Left ventricle myocardium inferior (tissue), 1 donor: ENCODE data around the gene NATD1. TPM values are rescaled to one million over a fixed set of nuclear protein-coding genes. Genes with fewer than 3 reads are reported as not detected.

Experiments
- DNase-seq: peaks from one replicate; pipeline ENCODE4 v3.0.0-alpha.2; 2020
- H3K27ac ChIP-seq: fragments of 200-600 bp; replicated peaks from 2 replicates; pipeline ENCODE4 v1.8.0; 2021
- H3K27me3 ChIP-seq: fragments of 200-600 bp; 2 replicates; pipeline ENCODE4 v1.8.0; 2021; ENCODE audit warnings: low read depth
- H3K36me3 ChIP-seq: fragments of 200-600 bp; 2 replicates; pipeline ENCODE4 v1.8.0; 2021
- H3K4me1 ChIP-seq: fragments of 200-600 bp; 2 replicates; pipeline ENCODE4 v1.8.0; 2021
- H3K4me3 ChIP-seq: fragments of 200-600 bp; 2 replicates; pipeline ENCODE4 v1.8.0; 2021; ENCODE audit warnings: mild to moderate bottlenecking, moderate library complexity
- H3K9me3 ChIP-seq: fragments of 200-600 bp; replicated peaks from 2 replicates; pipeline ENCODE4 v1.8.0; 2021
- intact Hi-C: fragments of 100-400 bp; cut with micrococcal nuclease; formaldehyde crosslinking; loops from one replicate; pipeline ENCODE4 v1.11.0; 2022
- total RNA-seq: library from RNA; stranded (reverse); fragmentation: NEBNext Ultra II Directional; extraction: Animal tissue kit (Norgen Biotek cat#: 25700); gene quantifications from one replicate; pipeline ENCODE4 v1.2.1, GENCODE V29; 2021
- TF ChIP-seq, protein P1 (sequence below): fragments of 200-600 bp; IDR thresholded peaks from 2 replicates; pipeline ENCODE4 v1.8.0; 2021; ENCODE audit warnings: antibody characterized with exemption, mild to moderate bottlenecking, borderline replicate concordance
- donor health status: DM: no; HTN: yes; CAD: no; lungs with severe emphysema.

Gene NATD1
- total RNA-seq, 1 donor from 2014 or later = 17.7 TPM

GRCh38 chr17:21217346-21217745 lies 35.9 kb downstream of the NATD1 start:
- Histone ChIP-seq H3K27me3 (no peaks in the 10 kb centered on the region), H3K9me3 (no peaks in the 10 kb centered on the region), H3K36me3 (peaks cover 4% of the 10 kb centered on the region), H3K4me1 (peaks cover 33% of the 10 kb centered on the region), H3K4me3 (no peak overlapping the region), H3K27ac (no peak overlapping the region)
- intact Hi-C loops = no loop called here
- TF ChIP-seq, protein P1, sequence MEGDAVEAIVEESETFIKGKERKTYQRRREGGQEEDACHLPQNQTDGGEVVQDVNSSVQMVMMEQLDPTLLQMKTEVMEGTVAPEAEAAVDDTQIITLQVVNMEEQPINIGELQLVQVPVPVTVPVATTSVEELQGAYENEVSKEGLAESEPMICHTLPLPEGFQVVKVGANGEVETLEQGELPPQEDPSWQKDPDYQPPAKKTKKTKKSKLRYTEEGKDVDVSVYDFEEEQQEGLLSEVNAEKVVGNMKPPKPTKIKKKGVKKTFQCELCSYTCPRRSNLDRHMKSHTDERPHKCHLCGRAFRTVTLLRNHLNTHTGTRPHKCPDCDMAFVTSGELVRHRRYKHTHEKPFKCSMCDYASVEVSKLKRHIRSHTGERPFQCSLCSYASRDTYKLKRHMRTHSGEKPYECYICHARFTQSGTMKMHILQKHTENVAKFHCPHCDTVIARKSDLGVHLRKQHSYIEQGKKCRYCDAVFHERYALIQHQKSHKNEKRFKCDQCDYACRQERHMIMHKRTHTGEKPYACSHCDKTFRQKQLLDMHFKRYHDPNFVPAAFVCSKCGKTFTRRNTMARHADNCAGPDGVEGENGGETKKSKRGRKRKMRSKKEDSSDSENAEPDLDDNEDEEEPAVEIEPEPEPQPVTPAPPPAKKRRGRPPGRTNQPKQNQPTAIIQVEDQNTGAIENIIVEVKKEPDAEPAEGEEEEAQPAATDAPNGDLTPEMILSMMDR = no peak
- DNase-seq = no peak

GRCh38 chr17:21215935-21216334 lies 37.3 kb downstream of the NATD1 start:
- Histone ChIP-seq H3K4me1 (peaks cover 47% of the 10 kb centered on the region), H3K27me3 (no peaks in the 10 kb centered on the region), H3K4me3 (no peak overlapping the region), H3K27ac (no peak overlapping the region), H3K36me3 (peaks cover 1% of the 10 kb centered on the region), H3K9me3 (no peaks in the 10 kb centered on the region)
- TF ChIP-seq, protein P1 = no peak
- DNase-seq = no peak
- intact Hi-C loops = no loop called here

DNA sequence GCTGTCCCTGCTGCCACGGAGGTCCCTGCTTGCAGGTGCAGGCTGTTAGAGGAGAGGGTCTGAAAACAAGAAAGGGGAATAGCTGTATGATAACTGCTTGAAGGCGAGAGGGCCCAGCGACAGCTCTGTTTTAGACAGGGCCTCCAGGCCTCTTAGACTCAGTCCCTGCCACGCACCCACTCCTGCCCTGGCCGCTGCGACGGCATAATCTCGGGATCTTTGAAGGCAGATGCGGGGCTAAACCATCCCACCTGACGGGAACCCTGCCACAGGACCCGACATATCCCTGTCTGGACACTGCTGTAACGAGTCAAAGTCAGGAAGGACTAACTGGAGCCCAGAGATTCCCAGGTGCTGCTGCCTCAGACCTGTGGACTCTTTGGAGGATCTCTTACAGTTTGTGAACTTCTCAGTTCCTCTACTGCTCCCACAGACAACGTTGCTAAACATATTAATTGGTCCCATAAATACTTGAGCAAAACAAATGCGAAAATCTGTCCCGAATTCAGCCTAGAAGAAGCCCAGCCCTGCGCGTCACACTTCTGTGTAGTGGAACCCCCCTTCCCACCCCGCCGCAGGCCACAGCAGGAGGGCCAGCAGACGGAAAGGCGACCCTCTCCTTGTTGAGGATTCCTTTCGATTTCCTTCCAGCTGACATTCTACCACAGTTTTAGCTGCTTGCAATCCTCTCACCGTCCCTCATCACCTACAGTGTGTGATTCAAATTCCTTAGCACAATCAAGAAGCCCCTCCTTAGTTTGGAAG lies 38.3 kb downstream of the NATD1 start:
- intact Hi-C loops = no loop called here
- H3K27ac ChIP-seq = peak overlapping the region; percentile 99
- no peaks in the 10 kb centered on the region for H3K27me3 ChIP-seq
- H3K4me3 ChIP-seq = peak overlapping the region; percentile 99
- TF ChIP-seq, protein P1 = no peak
- H3K36me3 ChIP-seq = peaks cover 11% of the 10 kb centered on the region
- H3K9me3 ChIP-seq = no peaks in the 10 kb centered on the region
- H3K4me1 ChIP-seq = peaks cover 57% of the 10 kb centered on the region
- no peak for DNase-seq

DNA sequence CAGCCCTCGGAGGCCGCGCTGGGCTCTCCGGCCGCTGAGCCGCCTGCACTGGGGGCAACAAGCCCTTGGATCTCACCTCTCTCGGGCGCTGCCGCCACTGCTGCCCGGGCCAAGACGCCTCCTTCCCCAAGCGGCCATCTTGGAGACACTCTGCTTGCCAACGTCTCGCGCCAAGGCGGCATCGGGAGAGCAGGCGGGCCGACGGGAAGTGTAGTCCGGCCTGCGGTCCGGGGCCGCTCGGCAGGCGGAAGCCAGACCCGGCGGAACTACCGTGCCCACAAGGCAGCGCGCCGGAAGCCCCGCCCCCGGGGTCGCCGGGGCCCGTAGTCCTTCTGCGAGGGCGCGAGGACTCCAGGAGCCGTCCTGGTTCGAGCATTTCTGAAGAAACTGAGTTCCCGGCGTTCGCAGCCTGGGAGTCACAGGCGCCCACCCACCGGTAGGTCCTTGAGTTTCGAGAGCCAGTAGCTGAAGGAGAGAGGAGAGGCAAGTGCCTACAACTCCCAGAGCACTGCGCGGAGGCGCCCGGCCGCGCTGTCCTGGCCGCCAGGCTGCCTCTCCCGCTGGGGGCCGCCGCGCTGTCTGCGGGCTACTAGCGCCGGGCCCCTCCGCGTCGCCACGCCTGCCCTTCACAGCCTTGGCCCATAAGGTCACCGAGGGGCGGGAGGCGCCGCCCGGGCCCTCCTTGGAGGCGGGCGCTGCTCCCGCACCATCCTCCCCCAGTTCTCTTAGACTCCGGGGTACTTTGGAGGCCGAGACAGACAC lies 39.0 kb downstream of the NATD1 start, which contains the start of gene TMEM11:
Gene TMEM11, minus strand, starts transcription at position 147 of the 762 bp plus-strand sequence. Its CDS starts 9 bp downstream, at position 138.
- Histone ChIP-seq H3K27me3 (no peaks in the 10 kb centered on the region), H3K27ac (peak within 1 kb of the TSS; percentile 99), H3K9me3 (no peaks in the 10 kb centered on the region), H3K4me1 (peaks cover 65% of the 10 kb centered on the region), H3K36me3 (peaks cover 16% of the 10 kb centered on the region), H3K4me3 (peak within 1 kb of the TSS; percentile 99)
- TF ChIP-seq, protein P1 = peak; percentile 43
- DNase-seq = peak; percentile 97
- intact Hi-C loops = no loop called here

DNA sequence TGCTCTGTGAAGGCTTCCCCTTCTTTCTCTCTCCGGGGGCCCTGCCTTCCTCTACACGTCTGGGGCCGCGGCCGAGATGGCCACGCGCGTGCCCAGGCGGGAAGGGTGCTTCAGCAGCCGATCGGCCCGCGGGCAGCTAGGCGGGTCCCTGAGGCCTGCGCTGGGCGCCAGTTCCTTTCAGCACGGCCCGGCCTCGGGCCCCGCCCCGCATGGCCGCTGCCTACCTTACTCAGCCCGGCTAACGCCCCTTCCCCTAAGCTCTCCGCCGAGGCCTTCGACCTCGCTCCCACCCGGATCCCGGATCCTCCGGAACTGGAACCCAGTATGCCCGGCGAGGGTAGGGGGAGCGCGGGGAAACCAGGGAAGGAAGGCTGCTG lies 39.6 kb downstream of the NATD1 start:
- peak overlapping the region; percentile 99 for H3K27ac ChIP-seq
- TF ChIP-seq, protein P1 = no peak
- H3K4me1 ChIP-seq = peaks cover 71% of the 10 kb centered on the region
- intact Hi-C loops = no loop called here
- no peaks in the 10 kb centered on the region for H3K9me3 ChIP-seq
- peak overlapping the region; percentile 99 for H3K4me3 ChIP-seq
- peaks cover 17% of the 10 kb centered on the region for H3K36me3 ChIP-seq
- H3K27me3 ChIP-seq = no peaks in the 10 kb centered on the region
- DNase-seq = no peak
